HEK293 (cell line): ENCODE data around the gene AGGF1.

Source experiments
- CTCF ChIA-PET: fragments of 350-600 bp; formaldehyde crosslinking; extraction: SDS; loops from one replicate; lab custom pipeline; 2021; ENCODE audit warnings: antibody characterized with exemption; lab: Yijun Ruan, JAX
- POLR2A ChIA-PET: fragments of 300-600 bp; formaldehyde crosslinking; extraction: SDS; loops from one replicate; lab custom pipeline; 2020; ENCODE audit warnings: antibody characterized with exemption, inconsistent platforms; lab: Yijun Ruan, JAX
- H3K27ac ChIP-seq: fragments of 200-500 bp; sonication (Bioruptor generic); 2 replicates; pipeline ENCODE4 v1.5.1; 2014; ENCODE audit warnings: low read depth, low read length, control low read depth, inconsistent platforms; ENCODE audit errors: extremely low read depth
- H3K36me3 ChIP-seq, 2 experiments: fragments of 200-500 bp in 1 of 2; sonication (Bioruptor generic) in 1 of 2; 1 replicate in 1 of 2; 2 replicates in 1 of 2; pipeline ENCODE4 v1.5.1; 2014 to 2017; ENCODE audit warnings: inconsistent platforms in 2 of 2, low read length in 2 of 2; ENCODE audit not compliant: control insufficient read depth in 2 of 2, insufficient read depth in 1 of 2
- H3K4me1 ChIP-seq: fragments of 200-500 bp; sonication (Bioruptor generic); 2 replicates; pipeline ENCODE4 v1.5.1; 2014; ENCODE audit warnings: mild to moderate bottlenecking, low read length, inconsistent platforms; ENCODE audit not compliant: control insufficient read depth, insufficient read depth
- H3K4me3 ChIP-seq: 2 replicates; pipeline ENCODE4 v1.5.1; 2011; ENCODE audit warnings: low read depth, mild to moderate bottlenecking, control low read depth, low read length, moderate library complexity
- H3K9me3 ChIP-seq: fragments of 200-500 bp; sonication (Bioruptor generic); 2 replicates; pipeline ENCODE4 v1.5.1; 2014; ENCODE audit warnings: low read depth, low read length, inconsistent platforms; ENCODE audit not compliant: control insufficient read depth, insufficient read depth
- INSM2 ChIP-seq: fragments of 450-650 bp; formaldehyde crosslinking; IDR thresholded peaks from 2 replicates; pipeline ENCODE4 v1.5.1; 2016; ENCODE audit warnings: missing biosample characterization, missing genetic modification characterization
- KLF16 ChIP-seq: fragments of 450-650 bp; formaldehyde crosslinking; IDR thresholded peaks from 2 replicates; pipeline ENCODE4 v1.5.1; 2017; ENCODE audit warnings: missing biosample characterization, missing genetic modification characterization
- SETDB1 ChIP-seq: IDR thresholded peaks from one replicate; pipeline ENCODE4 v1.6.1; 2017; ENCODE audit warnings: mild to moderate bottlenecking, low read length, moderate library complexity, mixed read lengths; ENCODE audit not compliant: insufficient read length
- YY1 ChIP-seq: fragments of 450-650 bp; formaldehyde crosslinking; IDR thresholded peaks from 2 replicates; pipeline ENCODE4 v1.5.1; 2018; ENCODE audit warnings: missing biosample characterization, missing genetic modification characterization
- ZBTB1 ChIP-seq: fragments of 450-650 bp; formaldehyde crosslinking; IDR thresholded peaks from 2 replicates; pipeline ENCODE4 v1.5.1; 2016; ENCODE audit warnings: missing biosample characterization, missing genetic modification characterization
- ZBTB10 ChIP-seq: fragments of 450-650 bp; formaldehyde crosslinking; IDR thresholded peaks from 2 replicates; pipeline ENCODE4 v1.5.1; 2016; ENCODE audit warnings: missing biosample characterization, missing genetic modification characterization
- ZEB2 ChIP-seq: fragments of 450-650 bp; formaldehyde crosslinking; IDR thresholded peaks from 2 replicates; pipeline ENCODE4 v1.5.1; 2016; ENCODE audit warnings: missing biosample characterization, missing genetic modification characterization
- ZNF112 ChIP-seq: fragments of 450-650 bp; formaldehyde crosslinking; IDR thresholded peaks from 2 replicates; pipeline ENCODE4 v1.5.0; 2017; ENCODE audit warnings: missing biosample characterization, missing genetic modification characterization
- ZNF211 ChIP-seq: fragments of 450-650 bp; formaldehyde crosslinking; IDR thresholded peaks from 2 replicates; pipeline ENCODE4 v1.5.1; 2016; ENCODE audit warnings: low read depth, missing biosample characterization, missing genetic modification characterization
- ZNF610 ChIP-seq: fragments of 450-650 bp; formaldehyde crosslinking; IDR thresholded peaks from 2 replicates; pipeline ENCODE4 v1.5.1; 2016; ENCODE audit warnings: missing biosample characterization, missing genetic modification characterization, borderline replicate concordance
- ZNF660 ChIP-seq: fragments of 450-650 bp; IDR thresholded peaks from 2 replicates; pipeline ENCODE4 v1.5.1; 2018; ENCODE audit warnings: missing biosample characterization, mild to moderate bottlenecking, missing genetic modification characterization
- ZNF664 ChIP-seq: fragments of 450-650 bp; formaldehyde crosslinking; IDR thresholded peaks from 2 replicates; pipeline ENCODE4 v1.5.1; 2016; ENCODE audit warnings: missing biosample characterization, missing genetic modification characterization
- ZSCAN30 ChIP-seq: fragments of 450-650 bp; IDR thresholded peaks from 2 replicates; pipeline ENCODE4 v1.5.1; 2018; ENCODE audit warnings: missing biosample characterization, mild to moderate bottlenecking, missing genetic modification characterization, moderate library complexity

The AGGF1 gene

GRCh38 chr5:77022511-77023417 lies 7.4 kb upstream of the AGGF1 start:
- Histone ChIP-seq H3K27ac (no peak overlapping the region), H3K9me3 (no peaks in the 10 kb centered on the region), H3K4me3 (no peak overlapping the region), H3K4me1 (no peaks in the 10 kb centered on the region), H3K36me3 (no peaks in the 10 kb centered on the region)
- POLR2A ChIA-PET, result no interaction called here
- TF ChIP-seq ZNF211 (tag by site-specific recombination) (no peak), ZEB2 (tag by site-specific recombination) (no peak), SETDB1 (peak; percentile 57), ZBTB10 (tag by site-specific recombination) (no peak), ZBTB1 (tag by site-specific recombination) (no peak)
- CTCF ChIA-PET, result no interaction called here

DNA sequence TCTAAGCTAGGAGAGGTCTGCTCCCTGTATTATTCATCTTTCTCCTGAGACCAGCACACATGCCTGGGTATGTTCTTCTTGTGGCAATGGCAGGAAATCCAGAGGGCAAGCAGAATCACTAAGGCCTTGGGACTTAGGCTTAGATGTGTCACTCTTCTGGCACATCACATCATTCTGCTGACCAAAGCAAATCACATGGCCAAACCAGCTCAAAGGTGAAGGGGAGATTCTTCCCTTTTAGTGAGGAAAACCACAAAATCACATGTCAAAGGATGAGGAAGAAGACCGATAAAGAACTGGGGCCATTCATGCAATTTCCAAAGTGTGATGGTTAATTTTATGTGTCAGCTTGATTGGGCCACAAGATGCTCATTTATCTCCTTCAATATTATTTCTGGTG lies 5.7 kb upstream of the AGGF1 start:
- no peaks in the 10 kb centered on the region for H3K9me3 ChIP-seq
- POLR2A ChIA-PET, result no interaction called here
- no peak for TF ChIP-seq INSM2 (tag by site-specific recombination)
- no peak for TF ChIP-seq KLF16 (tag by site-specific recombination)
- no peak for TF ChIP-seq ZSCAN30 (tag by site-specific recombination)
- no peak for TF ChIP-seq ZNF610 (tag by site-specific recombination)
- TF ChIP-seq YY1, result no peak
- TF ChIP-seq ZBTB10 (tag by site-specific recombination), result no peak
- no peak for TF ChIP-seq ZNF112 (tag by site-specific recombination)
- no peak for TF ChIP-seq ZNF660 (tag by site-specific recombination)
- TF ChIP-seq ZNF664 (tag by site-specific recombination), result no peak
- TF ChIP-seq, all 188 proteins: peak for 0
- no peak overlapping the region for H3K27ac ChIP-seq
- CTCF ChIA-PET, result interaction anchor here (0.7 kb wide), 1 partner anchor 119 kb away, joined by 3 read pairs; no protein-coding TSS in a partner anchor
- H3K4me3 ChIP-seq, result no peak overlapping the region
- no peaks in the 10 kb centered on the region for H3K36me3 ChIP-seq
- no peaks in the 10 kb centered on the region for H3K4me1 ChIP-seq
